HG03565 (cell line): Measurements from ENCODE around the gene ELOVL7.
"Not testable (repeated sequence)": the region's sequence is repeated elsewhere in the genome, so short reads cannot be mapped to it uniquely, and the experiment has no call there.

Experiments used
- ATAC-seq: cut with Tn5 transposase; IDR thresholded peaks from one replicate; pipeline ENCODE4 v1.9.1; 2021; ENCODE audit warnings: mild to moderate bottlenecking, moderate library complexity; ENCODE audit not compliant: unreplicated experiment

The ELOVL7 gene

DNA sequence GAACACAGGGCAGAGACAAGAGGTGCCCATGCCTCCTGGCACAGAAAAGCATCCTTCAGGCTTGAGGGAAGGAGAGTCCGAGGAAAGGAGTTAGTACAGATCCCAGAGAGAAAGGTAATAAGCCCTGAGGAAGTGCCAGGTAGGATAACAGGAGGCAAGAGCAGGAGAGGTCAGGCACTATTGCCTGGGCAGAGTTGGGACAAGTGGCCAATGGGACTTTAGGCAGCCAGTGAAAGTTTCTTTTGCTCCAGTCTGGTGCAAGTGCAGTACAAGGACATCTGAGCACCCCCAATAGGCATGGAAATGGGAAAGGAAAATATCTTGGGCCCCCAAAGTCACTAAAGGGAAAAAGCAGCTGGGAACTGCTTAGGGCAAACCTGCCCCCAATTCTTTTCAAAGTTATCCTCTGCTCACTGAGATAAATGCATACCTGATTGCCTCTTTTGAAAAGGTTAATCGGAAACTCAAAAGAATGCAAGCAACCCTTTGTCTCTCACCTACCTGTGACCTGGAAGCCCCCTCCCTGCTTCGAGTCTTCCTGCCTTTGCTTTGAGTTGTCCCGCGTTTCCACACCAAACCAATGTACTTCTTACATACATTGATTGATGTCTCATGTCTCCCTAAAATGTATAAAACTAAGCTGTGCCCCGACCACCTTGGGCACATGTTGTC is 46.5 kb downstream of the ELOVL7 start:
- ATAC-seq, result no peak

DNA sequence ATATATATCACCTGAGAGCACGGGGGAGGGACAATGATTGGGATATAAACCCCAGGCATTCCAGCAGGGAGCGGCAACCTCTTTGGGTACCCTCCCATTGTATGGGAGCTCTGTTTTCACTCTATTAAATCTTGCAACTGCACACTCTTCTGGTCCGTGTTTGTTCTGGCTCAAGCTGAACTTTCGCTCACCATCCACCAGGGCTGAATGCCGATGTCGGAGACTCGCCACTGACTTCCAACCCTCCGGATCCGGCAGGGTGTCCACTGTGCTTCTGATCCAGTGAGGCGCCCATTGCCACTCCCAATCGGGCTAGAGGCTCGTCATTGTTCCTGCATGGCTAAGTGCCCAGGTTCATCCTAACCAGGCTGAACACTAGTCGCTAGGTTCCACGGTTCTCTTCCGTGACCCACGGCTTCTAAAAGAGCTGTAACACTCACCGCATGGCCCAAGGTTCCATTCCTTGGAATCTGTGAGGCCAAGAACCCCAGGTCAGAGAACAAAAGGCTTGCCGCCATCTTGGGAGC is 48.6 kb downstream of the ELOVL7 start:
- not testable (repeated sequence) for ATAC-seq

DNA sequence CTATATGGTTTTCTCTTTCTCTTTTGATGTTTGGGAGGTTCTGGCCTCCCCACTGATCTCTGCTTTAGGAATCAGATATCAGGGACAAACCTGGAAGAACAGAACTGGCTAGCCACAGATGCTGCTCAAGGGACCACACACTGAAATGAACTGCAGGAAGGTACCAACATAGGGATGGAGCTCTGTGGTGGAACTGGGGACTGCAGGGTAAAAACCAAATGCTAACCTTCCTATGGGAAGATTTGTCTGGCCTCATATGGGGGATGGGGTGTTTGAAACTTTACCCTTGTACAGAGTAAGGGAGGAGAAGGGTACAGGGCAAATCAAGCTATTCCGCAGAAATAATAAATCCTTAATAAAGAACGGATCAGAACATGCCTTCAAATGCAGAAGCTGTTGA is 49.4 kb downstream of the ELOVL7 start:
- ATAC-seq, result no peak

DNA sequence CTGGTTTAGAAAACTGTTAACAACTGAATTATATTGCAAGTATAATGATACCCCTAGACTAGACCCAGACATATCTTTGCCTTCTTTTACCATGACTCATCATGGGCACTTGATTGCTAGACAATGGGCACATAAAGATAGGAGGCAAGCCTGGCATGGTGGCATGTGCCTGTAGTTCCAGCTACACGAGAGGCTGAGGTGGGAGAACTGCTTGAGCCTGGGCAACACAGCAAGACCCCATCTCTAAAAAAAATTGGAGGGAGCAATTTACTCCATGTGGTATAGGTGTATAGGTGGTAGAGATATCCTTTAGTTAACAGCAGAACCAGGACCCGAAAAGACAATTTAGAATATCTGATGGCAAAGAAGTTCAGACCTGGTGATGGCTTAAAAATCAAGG is 51.6 kb downstream of the ELOVL7 start:
- ATAC-seq, result no peak

DNA sequence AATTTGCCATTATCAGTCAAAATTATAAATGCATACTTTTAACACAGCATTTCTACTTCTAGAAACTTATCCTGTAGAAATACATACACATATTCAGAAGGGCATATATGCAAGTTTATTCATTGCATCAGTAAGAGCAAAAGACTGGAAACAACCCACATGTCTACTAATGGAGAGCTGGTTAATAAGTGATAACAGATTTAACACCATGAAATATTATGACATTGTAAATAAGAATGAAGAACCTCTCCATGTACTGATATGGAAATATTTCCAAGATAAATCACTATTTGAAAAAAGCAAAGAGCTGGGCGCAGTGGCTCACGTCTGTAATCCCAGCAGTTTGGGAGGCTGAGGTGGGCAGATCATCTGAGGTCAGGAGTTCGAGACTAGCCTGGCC is 54.5 kb downstream of the ELOVL7 start:
- no peak for ATAC-seq

DNA sequence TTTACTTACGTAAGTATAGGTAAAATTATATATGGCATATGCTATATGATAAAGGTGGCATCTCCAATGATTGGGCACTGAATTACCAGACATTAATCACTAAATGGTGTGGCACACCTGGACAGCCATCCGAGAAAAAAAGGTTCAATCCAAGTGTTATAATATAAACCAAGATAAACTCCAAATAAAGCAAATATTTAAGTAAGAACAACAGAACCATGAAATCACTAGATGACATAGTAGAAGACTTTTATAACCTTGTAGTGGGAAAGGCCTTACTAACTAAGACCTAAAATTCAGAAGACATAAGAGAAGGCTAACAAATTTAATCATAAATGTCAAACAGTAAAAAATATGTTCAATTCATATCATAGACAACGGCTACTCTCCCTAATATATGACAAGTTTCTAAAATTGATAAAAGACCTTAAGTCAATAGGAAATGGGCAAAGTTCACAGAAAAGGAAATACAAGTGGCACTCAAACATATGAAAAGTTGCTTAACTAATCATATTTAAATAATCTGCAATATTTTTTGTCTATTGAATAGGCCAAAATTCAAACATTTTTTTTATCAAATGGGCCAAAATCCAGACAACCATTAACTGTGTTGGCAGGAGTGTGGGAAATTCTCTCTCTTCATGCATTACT is 55.1 kb downstream of the ELOVL7 start:
- ATAC-seq, result no peak

DNA sequence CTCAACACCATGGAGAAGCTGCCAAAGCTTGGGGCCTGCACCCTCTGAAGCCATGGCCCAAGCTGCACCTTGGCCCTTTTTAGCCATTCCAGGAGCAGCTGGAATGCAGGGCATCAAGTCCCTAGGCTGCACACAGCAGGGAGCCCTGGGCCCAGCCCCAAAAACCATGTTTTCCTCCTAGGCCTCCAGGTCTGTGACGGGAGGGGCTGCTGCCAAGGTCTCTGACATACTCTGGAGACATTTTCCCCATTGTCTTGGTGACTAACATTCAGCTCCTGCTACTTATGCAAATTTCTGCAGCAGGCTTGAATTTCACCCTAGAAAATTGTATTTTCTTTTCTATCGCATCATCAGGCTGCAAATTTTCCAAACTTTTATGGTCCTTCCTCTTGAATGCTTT is 64.6 kb downstream of the ELOVL7 start:
- ATAC-seq, result no peak

DNA sequence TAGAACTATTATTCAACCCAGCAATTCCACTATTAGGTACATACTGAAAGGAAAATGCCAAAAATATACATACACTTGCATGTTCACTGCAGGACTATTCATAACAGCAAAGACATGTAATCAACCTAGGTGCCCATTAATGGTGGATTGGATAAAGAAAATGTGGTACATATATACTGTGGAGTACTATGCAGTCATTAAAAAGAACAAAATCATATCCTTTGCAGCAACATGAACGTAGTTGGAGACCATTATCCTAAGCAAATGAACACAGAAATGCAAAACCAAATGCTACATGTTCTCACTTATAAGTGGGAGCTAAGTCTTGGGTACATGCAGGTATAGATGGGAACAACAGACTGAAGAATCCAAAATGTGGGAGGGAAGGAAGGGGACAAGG is 67.7 kb downstream of the ELOVL7 start:
- no peak for ATAC-seq

DNA sequence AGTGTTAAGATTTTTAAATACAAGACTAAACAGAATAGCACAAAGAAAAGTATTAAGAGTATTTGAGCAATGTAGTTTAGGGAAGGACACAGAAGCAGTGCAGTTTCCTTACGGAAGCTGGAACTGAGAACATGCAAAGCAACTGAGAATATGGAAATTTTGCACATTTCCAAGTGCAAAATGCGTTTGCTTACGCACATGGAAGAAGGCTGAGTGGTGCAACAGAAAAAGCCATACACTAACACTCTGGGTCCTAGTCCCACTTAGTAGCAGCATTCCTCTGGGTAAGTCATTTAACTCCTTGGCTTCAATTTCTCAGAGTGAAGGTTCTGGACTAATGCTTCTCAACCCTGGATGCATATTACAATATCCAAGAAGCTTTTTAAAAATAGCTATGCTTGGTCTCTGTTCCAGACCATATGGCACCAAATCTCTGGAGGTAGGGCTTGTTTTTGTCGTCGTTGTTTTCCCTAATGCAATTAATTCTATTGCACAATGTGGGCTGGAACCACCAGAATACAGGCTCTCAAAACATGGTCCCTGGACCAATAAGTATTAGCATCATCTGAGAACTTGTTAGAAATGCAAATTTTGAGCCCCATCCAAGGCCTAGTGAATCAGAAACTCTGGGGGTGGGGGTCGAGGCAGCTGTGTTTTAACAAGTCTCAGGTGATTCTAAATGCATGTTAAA is 78.9 kb downstream of the ELOVL7 start:
- no peak for ATAC-seq

DNA sequence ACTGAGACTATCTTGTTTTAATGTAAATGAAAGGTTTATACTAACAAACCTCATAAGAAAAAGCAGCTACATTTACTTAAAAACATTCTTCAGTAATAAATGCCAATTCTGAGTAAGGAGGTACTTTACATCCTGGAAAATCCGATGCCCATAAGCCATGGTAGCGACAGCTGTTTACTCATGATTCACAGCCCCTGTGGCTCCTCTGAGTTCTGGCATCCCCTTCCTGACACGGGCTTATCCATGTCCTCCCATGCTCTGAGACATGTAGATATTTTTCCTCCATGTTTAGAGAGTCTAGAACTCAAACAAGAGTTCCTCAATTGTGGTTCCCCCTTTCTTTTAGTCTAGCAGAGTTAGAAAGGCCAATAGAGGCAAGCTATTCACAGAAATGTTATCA is 81.0 kb downstream of the ELOVL7 start:
- no peak for ATAC-seq

DNA sequence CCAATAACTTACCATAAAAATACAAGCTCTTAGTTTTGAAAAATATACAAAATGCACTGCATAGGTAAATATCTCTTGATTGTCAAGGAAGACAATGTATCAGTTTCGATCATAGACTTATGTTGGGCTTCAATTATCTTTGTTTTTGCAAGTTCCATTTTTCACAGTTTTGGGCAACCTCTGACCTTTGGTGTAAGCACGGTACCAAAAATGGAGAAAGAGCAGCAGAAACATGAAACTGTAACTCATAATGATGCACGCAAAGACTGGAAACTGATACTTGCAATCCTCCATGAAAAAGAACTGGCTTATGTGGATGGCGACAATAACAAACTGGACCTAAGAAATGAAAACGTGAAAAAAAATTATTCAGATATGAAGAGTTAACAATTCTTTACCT is 89.6 kb downstream of the ELOVL7 start:
- ATAC-seq, result no peak

DNA sequence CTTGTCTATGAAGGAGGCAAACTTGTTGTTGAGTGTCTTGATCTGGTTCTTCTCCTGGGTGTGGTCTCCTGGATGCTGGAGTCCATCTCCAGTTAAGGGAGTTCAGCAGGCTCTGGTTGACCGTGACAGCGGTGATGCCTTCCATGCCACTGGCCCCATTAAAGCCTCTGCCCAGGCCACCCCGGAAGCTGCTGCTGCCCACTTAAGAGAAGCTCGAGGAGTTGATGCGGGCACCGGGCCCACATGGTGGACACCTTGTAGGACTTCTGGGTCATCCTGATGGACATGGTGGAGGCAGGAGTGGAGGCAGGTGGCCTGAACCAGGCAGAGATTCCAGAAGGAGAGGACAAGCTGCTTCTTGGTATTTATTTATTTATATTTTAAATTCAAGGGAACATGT is 99.4 kb downstream of the ELOVL7 start:
- ATAC-seq, result no peak

DNA sequence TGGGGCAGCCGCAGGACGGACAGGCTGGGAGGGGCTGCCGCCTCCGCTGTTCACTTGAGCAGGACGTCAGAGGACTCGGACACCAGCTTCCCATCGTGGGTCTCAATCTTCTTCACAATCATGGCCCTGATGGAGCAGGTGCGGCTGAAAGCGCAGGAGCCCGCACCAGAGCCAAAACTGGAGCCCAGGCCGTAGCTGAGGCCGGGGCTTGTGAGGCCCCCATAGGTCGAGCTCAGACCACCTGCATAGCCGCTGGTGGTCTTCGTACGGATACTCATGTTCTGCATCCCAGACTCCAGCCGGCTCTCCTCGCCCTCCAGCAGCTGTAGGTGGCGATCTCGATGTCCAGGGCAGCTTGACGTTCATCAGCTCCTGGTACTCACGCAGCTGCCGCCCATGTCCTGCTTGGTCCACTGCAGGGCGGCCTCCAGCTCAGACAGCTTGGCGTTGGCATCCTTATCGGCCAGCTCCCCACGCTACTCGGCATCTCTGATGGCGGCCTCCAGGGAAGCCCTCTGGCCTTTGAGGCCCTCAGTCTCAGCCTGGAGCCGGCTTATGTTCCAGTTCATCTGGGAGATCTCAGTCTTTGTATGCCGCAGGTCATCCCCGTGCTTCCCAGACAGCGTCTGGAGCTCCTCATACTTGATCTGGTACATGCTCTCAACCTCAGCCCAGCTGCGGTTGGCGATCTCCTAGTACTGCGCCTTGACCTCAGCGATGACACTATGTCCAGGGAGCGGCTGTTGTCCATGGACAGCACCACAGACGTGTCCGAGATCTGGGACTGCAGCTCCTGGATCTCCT is 100.4 kb downstream of the ELOVL7 start:
- no peak for ATAC-seq

DNA sequence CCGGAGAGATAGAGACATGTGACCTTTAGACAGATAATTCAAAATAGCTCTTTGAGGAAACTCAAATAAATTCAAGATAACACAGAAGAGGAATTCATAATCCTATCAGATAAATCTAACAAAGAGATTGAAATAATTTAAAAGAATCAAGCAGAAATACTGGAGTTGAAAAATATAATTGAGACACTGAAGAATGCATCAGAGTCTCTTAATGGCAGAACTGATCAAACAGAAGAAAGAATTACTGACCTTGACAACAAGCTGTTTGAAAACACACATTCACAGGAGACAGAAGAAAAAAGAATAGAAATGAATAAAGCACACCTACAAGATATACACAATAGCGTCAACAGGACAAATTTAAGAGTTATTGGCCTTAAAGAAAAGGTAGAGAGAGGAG is 103.7 kb downstream of the ELOVL7 start:
- no peak for ATAC-seq

DNA sequence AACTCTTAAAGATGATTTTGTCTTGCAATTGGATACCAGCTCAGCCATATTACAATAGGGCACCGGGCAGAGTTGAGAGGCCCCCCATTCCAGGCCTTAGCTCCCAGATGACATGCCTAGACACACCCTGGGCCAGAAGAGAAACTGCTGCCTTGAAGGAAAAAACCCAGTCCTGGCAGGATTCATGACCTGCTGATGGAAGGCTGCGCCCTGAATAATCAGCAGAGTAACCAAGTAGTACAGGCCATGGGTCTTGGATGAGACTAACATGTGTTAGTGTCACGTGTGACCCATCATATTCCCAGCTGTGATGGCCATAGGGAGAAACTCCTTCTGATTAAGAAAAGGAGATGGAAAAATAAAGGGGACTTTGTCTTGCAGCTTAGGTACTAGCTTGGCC is 105.1 kb downstream of the ELOVL7 start:
- no peak for ATAC-seq

DNA sequence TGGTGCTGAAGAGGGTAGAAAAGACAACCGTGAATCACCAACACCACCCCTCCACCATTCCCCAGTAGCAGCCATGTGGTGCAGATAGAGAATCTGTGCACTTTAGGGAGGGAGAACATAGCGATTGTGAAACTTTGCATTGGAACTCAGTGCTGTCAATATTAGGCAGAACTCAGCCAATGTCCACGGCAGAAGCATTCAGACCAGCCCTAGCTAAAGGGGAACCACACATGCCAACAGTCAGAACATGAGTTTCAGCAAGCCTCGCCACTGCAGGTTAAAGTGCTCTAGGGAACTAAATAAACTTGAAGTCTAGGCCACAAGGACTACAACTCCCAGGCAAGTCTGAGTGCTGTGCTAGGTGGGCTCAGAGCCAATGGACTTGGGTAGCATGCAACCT is 105.6 kb downstream of the ELOVL7 start:
- peak; percentile 64 for ATAC-seq

DNA sequence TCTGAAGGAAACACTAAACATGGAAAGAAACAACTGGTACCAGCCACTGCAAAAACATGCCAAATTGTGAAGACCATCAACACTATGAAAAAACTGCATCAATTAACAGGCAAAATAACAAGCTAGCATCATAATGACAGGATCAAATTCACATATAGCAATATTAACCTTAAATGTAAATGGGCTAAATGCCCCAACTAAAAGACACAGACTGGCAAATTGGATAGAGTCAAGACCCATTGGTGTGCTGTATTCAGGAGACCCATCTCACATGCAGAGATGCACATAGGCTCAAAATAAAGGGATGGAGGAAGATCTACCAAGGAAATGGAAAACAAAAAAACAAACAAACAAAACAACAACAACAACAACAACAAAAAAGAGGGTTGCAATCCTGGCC is 113.2 kb downstream of the ELOVL7 start:
- not testable (repeated sequence) for ATAC-seq

DNA sequence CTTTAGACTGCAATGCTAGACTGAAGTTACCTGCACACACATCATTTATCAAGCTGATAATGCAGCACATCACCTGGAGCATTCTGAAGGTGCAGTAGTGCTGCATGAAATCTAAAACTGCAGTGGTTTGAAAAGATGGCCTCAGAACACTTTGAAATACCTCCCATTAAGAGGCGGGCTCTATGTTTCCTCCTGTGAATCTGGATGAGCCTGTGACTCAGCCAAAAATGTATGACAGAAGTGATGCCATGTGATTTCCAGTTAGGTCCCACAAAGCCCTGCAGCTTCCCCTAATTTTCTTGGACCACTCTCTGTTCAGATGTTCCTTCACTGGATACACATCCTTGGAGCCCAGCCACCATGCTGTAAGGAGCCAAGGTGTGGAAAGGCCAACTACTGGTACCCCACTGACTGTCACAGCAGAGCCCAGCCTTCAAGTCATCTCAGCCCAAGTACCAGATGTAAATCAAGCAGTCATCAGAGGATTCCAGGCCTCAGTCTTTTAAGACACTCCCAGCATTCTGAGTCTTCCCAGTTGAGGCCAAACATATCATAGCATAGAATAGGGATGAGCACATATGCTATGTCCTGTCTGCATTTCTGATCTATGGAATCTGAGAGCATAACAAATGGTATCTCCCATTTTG is 116.9 kb downstream of the ELOVL7 start:
- no peak for ATAC-seq

DNA sequence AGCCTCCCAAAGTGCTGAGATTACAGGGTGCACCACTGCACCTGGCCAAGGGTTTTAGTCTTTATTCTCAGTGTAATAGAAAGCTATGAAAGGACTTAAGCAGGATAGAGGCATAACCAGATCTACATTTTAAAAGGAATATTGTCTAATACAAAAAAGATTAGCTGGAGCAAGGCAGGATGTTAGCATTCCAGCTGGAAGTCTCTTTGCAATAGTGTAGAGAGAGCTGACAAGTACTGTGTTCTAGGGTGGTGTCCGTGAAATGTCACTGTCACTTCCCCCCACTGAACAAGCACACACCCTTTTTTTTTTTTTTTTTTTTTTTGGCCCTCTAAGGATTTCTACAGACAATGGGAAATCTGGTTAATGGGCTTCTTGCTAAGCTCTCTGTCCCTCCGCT is 119.9 kb downstream of the ELOVL7 start:
- no peak for ATAC-seq

DNA sequence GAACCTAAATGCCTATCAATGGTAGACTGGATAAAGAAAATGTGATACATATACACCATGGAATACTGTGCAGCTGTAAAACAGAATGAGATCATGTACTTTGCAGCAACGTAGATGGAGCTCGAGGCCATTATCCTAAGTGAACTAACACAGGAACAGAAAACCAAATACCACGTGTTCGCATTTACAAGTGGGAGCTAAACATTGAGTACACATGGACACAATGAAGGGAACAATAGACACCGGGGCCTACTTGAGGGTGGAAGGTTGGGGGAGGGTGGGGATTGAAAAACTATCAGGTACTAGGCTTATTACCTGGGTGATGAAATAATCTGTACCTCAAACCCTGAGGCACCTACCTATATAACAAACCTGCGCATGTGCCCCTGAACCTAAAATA is 121.7 kb downstream of the ELOVL7 start:
- no peak for ATAC-seq

DNA sequence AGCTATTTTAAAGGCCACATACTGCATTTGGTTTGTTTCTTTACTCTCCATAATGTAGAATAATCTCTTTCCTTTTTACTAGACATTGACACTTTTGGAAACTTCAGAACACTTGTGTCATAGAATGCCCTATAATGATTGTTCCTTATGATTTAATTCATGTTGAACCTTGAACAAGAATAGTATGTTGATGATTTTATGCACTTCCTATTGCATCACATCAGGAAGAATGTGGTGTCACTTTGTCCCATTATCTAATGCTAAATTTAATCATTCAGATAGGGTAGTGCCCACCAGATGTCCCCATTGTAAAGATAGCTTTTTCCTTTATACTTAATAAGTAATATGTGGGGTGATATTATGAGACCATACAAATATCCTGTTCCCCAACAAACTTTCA is 124.7 kb downstream of the ELOVL7 start:
- no peak for ATAC-seq
